ENCODE measurements around the gene ANKMY1.

DNA sequence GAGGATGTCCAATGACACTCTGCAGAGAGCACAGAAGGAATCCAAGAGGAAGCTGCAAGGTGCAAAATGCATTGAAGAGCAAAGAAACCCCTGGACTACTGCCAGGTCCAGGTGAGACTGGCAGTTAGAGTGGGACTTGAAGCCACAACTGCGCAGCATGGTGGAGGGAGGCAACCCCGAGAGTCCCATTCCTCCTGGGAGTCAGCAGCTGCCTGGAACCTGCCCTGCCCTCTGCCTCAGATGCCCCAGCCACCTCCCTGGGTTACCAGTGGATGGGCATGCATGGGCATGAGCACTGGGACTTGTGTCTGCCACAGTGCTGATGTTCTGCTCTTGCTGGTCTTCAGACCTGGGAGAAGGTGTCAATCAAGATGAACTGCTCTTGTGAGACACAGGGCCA is 43.2 kb downstream of the ANKMY1 start:
- TF ChIP-seq POLR2AphosphoS5 (IDR thresholded peaks at IDR 0.05) (no peak), POLR2A (IDR thresholded peaks at IDR 0.05) (no peak)
